NCI-H748 (cell line): ENCODE measurements around the gene RNF214.
A peak's percentile ranks its signal among the peaks of the same experiment; 100 is the strongest.

ENCODE experiments used
- DNase-seq: peaks from one replicate; lab custom pipeline; 2025; ENCODE audit not compliant: unreplicated experiment; lab: John Stamatoyannopoulos, UW

RNF214 gene

DNA sequence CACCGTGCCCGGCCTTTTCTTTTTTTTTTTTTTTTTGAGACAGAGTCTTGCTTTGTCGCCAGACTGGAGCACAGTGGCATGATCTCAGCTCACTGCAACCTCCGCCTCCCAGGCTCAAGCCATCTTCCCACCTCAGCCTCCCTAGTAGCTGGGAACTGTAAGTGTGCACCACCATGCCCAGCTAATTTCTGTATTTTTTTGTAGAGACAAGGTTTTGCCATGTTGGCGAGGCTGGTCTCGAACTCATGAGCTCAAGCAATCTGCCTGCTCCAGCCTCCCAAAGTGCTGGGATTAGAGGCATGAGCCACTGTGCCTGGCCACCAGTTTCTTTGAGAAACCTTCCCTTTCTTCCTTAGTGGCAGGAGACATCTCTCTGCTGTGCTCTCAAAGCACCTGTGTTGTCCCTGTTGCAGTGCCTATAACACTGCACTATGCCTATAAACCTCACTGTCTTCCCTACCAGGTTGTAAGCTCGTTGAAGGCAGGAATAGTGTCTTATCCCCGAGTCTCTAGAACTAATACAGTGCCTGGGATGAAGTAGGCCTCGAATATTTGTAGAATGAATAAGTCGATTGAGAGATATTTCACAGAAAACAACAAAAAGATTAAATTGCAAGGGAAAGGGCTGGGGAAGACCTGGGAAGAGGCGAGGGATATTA, 19.6 kb upstream of the RNF214 start:
- no peak for DNase-seq

DNA sequence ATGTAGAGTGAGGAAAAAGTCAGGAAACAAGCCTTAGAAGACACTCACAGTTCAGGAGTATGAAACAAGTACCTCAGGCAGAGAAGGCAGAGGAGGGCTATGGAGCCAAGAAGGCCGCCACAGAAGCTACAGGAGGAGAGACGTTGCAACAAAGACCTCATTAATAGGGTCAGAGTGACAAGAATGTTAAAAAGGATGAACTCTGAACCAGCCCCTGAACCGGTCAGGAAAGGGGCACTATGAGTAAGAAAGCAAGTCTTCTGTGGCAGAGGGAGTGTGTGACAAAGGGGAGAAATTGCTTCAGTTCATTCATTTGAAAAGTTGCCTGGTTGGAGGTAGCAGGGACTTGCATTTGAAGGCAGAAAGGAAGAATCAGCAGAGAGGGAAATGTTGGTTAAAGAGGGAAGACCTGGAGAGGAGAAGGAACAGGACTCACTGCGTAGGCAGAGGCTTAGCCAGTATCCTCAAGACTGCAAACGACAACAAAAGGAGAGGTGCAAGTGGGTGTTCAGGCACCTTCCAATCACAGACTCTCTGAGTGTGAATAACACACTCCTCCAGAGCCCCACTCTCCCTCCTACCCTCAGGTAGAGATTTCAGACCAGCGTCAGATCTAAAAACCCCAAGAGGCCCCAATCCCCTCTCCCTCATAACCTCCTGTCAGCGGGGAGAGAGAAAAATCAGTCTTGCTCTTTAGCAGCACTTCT, 17.9 kb upstream of the RNF214 start:
- DNase-seq, result no peak

DNA sequence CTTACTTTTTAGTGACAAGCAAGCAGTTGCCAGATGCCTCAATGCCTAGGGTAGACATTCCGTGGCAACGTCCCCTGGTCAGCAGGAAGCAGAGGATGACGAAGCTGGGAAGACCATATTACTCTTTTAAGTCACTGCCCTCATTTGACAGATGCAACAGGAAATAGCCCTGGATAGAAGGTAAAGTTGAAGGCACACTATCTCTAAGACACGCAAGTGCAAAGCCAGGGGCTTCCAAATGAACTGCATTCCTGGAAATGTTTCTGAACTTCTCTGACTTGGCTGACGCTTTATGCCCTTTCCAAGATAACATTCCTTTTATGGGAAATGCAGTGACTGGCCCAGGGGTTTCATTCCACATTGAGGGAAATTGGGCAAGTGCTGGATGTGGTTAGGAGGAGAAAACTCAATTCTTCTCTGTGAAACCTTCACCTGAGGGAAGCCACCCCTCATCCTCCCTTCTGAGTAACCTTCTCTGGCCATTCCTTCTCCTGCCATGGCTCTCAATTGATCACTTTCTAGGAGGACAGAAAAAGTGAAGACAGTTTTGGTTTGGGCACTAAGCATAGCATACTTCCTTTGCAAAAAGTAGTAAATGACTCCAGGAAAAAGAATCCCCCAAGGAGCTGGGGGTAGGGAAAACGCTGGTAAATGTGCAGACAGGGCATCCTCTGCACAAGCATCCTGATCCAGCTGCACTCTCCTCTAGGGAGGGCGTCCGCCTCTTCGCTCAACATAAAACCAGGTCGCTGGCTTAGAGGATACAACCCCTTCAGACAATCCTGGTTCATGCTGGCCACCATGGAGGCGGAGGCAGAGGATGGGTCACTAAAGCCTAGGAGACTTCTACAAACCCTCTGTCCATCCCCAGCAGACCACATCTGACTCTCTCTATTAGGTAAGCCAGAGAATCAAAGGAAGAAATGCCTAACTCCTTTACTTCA, 15.1 kb upstream of the RNF214 start:
- DNase-seq, result no peak

DNA sequence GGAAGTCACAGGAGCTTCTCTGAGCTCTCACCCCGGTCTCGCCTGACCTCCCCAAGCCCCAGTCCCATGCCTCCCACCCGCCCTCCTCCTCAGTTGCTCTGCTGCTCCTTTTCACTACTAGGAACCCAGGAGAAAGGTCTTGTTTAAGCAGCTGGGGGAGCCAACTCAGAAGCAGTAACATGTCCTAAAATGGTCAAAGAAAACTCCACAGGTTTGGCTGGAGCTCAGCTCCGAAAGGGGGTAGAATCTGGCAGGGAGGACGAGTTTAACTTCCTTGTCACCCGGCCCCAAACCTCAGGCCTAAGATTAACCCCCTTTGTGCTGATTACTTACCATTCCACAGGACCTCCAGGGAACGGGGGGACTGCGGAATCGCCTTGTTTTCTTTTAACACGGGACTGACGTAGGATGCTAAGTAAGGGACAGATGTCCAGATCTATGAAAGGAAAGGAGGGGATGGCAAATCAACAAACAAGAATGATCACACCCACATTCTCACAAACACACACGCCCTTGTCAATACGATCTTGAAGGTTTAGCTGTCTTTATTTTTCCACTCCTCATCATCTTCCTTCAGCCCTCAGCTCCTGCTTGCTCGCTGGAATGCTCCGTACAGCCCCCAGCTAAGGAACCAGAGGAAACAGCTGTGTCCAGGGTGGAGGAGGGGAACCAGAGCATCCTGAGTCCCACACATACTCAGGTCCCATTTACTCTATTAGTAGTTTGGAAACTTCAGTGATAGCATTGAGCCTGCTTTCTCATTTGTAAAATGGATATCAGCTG, 14.1 kb upstream of the RNF214 start:
- no peak for DNase-seq

- DNase-seq, result no peak
Measured at GRCh38 chr11:117219001-117219400, 13.5 kb upstream of the RNF214 start.

DNA sequence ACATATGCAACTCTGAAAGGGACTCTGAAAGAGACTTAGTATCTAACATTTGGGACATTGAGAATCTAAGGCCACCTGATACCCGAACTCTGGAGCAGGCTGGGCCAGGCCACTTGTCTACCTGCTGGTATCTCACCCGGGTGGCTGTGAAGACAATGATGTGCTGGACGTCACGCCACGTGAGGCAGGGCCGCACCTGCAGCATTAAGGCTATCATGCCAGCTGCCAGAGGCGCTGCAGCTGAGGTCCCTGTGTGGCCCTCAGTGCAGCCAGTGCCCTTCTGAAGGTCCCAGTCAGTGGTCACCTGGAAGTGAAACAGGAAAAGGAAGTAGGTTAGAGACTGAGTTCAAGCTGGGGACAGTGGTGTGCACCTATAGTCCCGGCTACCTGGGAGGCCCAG, 13.0 kb upstream of the RNF214 start:
- no peak for DNase-seq

DNA sequence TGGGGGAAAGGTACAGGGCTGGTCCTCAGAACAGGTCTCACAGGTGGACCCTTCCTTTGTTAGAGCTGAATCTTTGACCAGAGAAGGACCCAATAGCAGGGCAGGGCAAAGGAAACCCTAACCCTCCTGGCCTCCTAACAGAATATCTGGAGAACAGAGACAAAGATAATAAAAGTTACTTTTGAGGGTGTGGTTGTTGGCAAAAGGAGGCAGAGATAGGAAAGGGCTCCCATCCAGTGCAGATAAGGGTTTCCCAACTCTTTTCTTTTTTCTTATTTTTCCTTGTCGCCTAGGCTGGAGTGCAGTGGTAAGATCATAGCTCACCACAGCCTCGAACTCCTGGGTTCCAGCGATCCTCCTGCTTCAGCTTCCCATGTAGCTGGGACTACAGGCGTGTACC, 12.5 kb upstream of the RNF214 start:
- no peak for DNase-seq

- DNase-seq, result no peak
Measured at GRCh38 chr11:117220568-117220967, 11.9 kb upstream of the RNF214 start.

DNA sequence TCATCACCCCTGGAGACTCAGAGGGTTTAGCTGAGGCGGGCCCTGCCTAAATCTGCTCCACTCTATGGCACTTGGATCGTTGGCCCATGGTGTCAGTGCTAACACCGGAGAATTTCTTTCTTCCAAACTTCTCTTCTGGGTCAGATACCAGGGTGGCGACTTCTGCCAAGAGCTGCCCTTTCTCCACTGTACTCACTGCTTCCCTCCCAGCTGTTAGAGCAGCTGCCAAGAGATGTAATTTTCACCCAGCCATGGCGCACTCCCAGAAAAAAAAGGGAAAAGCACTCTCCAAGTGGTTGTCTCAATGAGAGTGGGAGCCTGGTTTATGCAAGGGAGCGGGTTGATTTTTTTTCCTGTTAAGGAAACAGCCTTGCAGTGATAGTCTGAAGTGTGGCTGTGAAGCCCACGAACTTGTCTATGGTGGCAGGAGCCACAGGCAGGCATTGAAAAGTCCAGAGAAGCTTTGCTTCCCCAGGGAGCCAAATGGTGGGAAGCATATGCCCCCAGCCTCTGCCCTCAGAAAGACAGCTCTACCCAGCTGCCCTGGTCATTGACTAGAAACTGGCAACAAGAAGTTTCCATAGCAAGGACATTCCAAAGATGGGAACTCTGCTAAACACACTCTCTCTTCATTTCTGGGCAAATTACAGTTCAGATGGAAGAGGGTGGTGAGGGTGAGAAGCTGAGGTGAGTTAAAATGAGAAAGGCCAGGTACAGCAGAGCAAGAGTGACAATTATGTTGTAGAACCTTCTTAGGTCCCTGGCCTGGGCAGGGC, 11.3 kb upstream of the RNF214 start:
- DNase-seq, result no peak

GRCh38 chr11:117221775-117222517, 10.5 kb upstream of the RNF214 start:
- DNase-seq, result peak; percentile 13

GRCh38 chr11:117222991-117223740, 9.3 kb upstream of the RNF214 start:
- no peak for DNase-seq

DNA sequence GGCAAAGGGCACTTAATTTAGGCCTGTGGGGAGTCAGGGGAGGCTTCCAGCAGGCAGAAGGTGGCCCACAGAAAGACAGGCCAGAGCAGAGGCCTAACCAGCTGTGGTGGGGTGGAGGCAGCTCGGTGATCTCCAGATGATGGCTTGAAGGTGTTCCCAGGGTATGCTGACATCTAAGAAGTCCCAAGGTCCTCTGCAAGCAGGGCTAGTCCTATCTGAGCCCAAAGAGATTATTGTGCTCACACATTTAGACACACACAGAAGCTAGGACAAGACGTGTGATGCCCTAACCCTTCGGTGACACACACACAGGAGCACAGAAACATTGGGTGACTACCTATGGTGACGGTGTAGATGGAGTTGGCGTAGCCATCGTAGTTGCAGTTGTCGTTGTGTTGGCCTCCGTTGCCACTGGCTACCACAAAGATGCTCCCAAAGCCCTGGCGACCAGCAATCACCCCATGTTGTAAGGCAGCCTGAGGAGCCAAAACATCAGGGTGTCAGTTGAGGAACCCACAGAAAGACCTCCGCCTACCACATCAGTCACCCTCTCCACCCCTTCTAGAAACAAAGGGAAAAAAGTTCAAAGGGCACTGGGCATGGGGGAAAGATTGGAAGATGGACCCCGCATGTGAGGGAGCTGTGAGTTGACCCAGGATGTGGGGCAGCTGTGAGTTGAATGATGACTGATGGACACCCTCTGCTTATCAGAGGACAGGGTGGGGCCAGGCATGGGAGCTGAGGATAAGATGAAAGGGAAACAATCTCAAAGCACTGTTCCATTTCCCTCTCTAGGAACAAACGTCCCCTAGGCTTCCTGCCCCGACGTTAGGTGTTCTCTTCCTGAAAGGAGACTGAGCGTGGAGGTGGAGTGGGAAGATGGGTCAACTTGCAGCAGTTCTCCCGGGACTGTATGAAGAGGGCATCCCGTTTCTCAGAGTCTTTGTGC, 8.5 kb upstream of the RNF214 start:
- DNase-seq, result no peak

GRCh38 chr11:117225553-117226170, 6.8 kb upstream of the RNF214 start:
- DNase-seq, result no peak

DNA sequence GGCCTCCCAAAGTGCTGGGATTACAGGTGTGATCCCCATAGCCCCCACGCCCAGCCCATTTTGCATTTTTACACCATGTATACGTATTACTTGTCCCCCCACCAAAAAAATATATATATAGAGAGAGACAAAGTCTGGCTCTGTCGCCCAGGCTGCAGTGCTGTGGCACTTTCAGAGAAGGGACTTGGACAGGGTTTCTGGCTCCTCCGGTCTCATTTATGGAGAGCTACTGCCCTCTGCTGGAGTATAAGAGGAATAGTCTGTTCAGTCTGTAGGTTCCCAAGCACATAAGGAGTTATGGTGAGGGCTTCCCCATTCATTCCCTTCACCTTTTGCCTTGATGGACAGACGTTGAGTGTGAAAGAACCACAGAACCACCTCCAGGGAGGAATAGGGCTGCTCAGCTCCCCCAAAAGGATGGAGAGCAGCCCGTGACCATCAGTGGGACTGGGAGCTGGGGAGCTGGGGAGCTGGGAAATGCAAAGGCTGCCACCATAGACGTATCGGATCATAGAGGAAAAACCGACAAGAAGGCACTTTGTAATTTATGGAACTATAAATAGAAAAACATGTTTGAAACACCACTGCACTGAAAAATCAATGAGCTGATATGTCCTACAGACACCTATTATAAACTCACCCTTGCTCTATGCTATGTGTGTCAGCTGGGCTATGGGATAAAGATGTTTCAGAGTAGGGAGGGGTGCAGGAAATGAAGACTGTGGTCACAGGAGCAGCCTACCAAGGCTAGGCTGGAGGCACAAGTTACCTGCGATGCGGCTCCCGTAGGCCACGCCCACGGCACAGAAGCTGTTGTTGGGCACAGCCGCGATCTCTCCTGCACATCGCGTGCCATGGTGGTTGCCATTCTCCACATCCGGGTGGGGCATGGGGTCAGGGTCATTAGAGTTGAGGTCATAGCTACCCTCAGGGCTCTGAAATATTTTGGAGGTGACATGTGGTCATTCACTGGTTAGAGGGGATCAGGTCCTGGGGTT, 5.8 kb upstream of the RNF214 start:
- peak; percentile 64 for DNase-seq

DNA sequence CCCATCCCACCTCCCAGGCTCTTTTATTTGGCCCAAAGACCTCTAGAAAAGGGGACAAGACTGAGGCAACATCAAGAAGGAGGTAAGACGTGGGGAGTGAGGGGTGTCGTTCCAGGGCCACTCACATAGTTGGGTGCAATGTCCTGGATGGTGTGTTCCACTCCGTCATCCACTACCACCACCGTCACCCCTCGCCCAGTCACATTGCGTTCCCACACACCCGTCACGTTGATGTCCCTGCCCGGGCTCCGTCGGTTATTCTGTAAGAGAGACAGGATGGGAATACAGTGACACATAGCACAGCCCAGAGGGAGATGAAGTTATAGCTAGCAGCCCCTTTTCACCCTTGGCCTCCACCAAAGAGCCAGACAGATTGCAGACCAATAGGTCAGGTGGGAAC, 4.4 kb upstream of the RNF214 start:
- no peak for DNase-seq

DNA sequence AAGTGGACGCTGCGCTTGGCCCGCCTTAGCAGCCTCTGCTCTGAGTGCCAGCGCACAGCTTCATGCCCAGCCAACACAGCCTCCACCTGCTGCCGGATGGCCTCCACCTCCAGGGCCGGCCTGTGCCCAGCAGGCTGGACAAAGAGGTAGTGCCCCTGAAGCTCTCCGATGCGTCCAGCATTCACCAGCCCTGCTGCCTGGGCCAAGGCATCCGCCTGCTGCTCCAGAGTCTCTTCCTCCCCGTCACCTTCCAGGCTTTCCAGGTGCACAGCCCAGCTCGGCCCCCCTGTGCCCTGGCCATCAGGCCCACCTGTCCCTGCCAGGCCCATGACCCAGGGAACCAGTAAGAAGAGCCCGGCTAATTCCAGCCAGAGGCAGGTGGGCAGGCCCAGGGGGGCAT, 3.1 kb upstream of the RNF214 start:
- DNase-seq, result no peak
